HepG2 (cell line): ENCODE results near the gene OGFOD3. TPM values are rescaled to one million over a fixed set of nuclear protein-coding genes. Genes with fewer than 3 reads are reported as not detected.
A peak's percentile ranks its signal among the peaks of the same experiment; 100 is the strongest.

ENCODE experiments used
- ATAC-seq: fragments of 200-7000 bp; cut with Tn5 transposase; 3 replicates; pipeline ENCODE4 v1.9.1; 2020; ENCODE audit warnings: mild to moderate bottlenecking, moderate library complexity
- BruUV-seq: library from RNA; stranded (reverse); fragments of 400-500 nt; replicated peaks from 2 replicates; lab custom pipeline; 2021; lab: Mats Ljungman, UMichigan
- CTCF ChIA-PET: fragments of 300-600 bp; formaldehyde crosslinking; extraction: SDS; loops from one replicate; lab custom pipeline; 2021; ENCODE audit warnings: low total read pairs, inconsistent platforms, low intra/inter-chr PET ratio; lab: Yijun Ruan, JAX
- POLR2A ChIA-PET: fragments of 350-600 bp; sonication (Branson Sonifier 250); formaldehyde crosslinking; loops from one replicate; lab custom pipeline; 2020; ENCODE audit warnings: antibody characterized with exemption, inconsistent platforms; lab: Yijun Ruan, JAX
- DNase-seq: peaks from one replicate; pipeline ENCODE4 v3.0.0-alpha.2; 2015; ENCODE audit warnings: low spot score
- FAIRE-seq: peaks from 3 replicates; lab custom pipeline; 2011; peaks lifted over from hg19 to GRCh38; lab: Jason Lieb, UNC
- H2AFZ ChIP-seq: one replicate; pipeline ENCODE4 v1.6.1; 2011; ENCODE audit warnings: low read length, inconsistent platforms
- H3K27ac ChIP-seq: fragments of 300-600 bp; 3 replicates; pipeline ENCODE4 v1.8.0; 2011; ENCODE audit warnings: mixed run types, mild to moderate bottlenecking, mixed read lengths, low read length, inconsistent platforms; ENCODE audit not compliant: insufficient read depth; ENCODE audit errors: extremely low read length
- H3K27me3 ChIP-seq, 2 experiments: fragments of 200-600 bp in 1 of 2; 2 replicates in 1 of 2; 3 replicates in 1 of 2; pipeline versions ENCODE4 v1.6.0 to v1.8.0; 2011; ENCODE audit warnings: low read length in 2 of 2, mild to moderate bottlenecking in 2 of 2, moderate library complexity in 2 of 2, inconsistent platforms in 1 of 2; ENCODE audit not compliant: insufficient read depth in 2 of 2, control insufficient read depth in 1 of 2
- H3K36me3 ChIP-seq, 2 experiments: fragments of 200-600 bp in 1 of 2; replicated peaks in 1 of 2; 2 replicates in 1 of 2; 3 replicates in 1 of 2; pipeline versions ENCODE4 v1.5.1 to v1.8.0; 2011; ENCODE audit warnings: low read length in 2 of 2, inconsistent platforms in 1 of 2; ENCODE audit not compliant: insufficient read depth in 2 of 2, control insufficient read depth in 1 of 2
- H3K4me1 ChIP-seq: 2 replicates; pipeline ENCODE4 v1.5.1; 2012; ENCODE audit warnings: low read length, inconsistent platforms; ENCODE audit not compliant: insufficient read depth
- H3K4me2 ChIP-seq: 2 replicates; pipeline ENCODE4 v1.6.0; 2011; ENCODE audit warnings: low read depth, low read length, inconsistent platforms
- H3K4me3 ChIP-seq, 3 experiments: fragments of 200-600 bp in 1 of 3; sonication (generic), shearing (Covaris generic) in 1 of 3; replicated peaks in 1 of 3; 2 replicates each; pipeline ENCODE4 v1.5.1; 2011 to 2016; ENCODE audit warnings: low read length in 3 of 3, inconsistent platforms in 2 of 3, low read depth in 2 of 3, mild to moderate bottlenecking in 2 of 3, control low read depth in 1 of 3, mixed read lengths in 1 of 3; ENCODE audit not compliant: insufficient read depth in 1 of 3
- H3K79me2 ChIP-seq: one replicate; pipeline ENCODE4 v1.6.1; 2011; ENCODE audit warnings: low read length, inconsistent platforms; ENCODE audit not compliant: insufficient read depth
- H3K9ac ChIP-seq: 2 replicates; pipeline ENCODE4 v1.6.0; 2011; ENCODE audit warnings: mild to moderate bottlenecking, low read depth, low read length, inconsistent platforms; ENCODE audit not compliant: insufficient read depth
- H3K9me3 ChIP-seq: 2 replicates; pipeline ENCODE4 v1.5.1; 2012; ENCODE audit warnings: mild to moderate bottlenecking, low read length
- H4K20me1 ChIP-seq: 2 replicates; pipeline ENCODE4 v1.6.0; 2011; ENCODE audit warnings: inconsistent platforms, mild to moderate bottlenecking, low read length, moderate library complexity; ENCODE audit not compliant: insufficient read depth
- KDM4B ChIP-seq: sonication (generic); formaldehyde crosslinking; IDR thresholded peaks from 2 replicates; pipeline ENCODE4 v1.4.0; 2020; ENCODE audit warnings: missing genetic modification reagents
- KLF11 ChIP-seq: IDR thresholded peaks from 2 replicates; pipeline ENCODE4 v1.6.1; 2016; ENCODE audit warnings: missing compliant biosample characterization
- WGBS: methylation state at CpG from one replicate; pipeline ENCODE4 v1.1.6; 2017; ENCODE audit warnings: low lambda C conversion rate; 5-methylcytosine and 5-hydroxymethylcytosine counted together
- in situ Hi-C: cut with HindIII; loops from 2 replicates; pipeline ENCODE4 v1.10.0; 2017; ENCODE audit warnings: low pct_unique_long_range_greater_than_20kb; ENCODE audit not compliant: extremely low pct_ligation_motif_present
- intact Hi-C: fragments of 100-400 bp; cut with micrococcal nuclease; formaldehyde crosslinking; loops from one replicate; pipeline ENCODE4 v1.10.0; 2022; ENCODE audit not compliant: unreplicated experiment
- polyA plus RNA-seq, 8 experiments: library from polyadenylated mRNA; depleted of rRNA in 3 of 8; stranded (reverse) in 7 of 8; unstranded in 1 of 8; fragments of >200 nt; fragmentation: Illumina TruSeq in 4 of 8; extraction: Trizol in 4 of 8; gene quantifications; 2 replicates each; pipeline versions ENCODE4 v1.2.1 to v1.2.3, GENCODE V29; 2011 to 2016; ENCODE audit warnings: low read depth in 4 of 8, missing spikeins in 1 of 8, mixed read lengths in 1 of 8; ENCODE audit not compliant: insufficient read depth in 1 of 8
- total RNA-seq, 5 experiments: library from RNA; depleted of rRNA; stranded (reverse); fragments of >200 nt; fragmentation: Illumina TruSeq; extraction: Trizol; gene quantifications; 2 replicates each; pipeline ENCODE4 v1.2.3, GENCODE V29; 2016; ENCODE audit warnings: low read depth in 1 of 5
- TF ChIP-seq, protein P1 (sequence below): sonication (generic); formaldehyde crosslinking; IDR thresholded peaks from 2 replicates; pipeline ENCODE4 v1.8.0; 2022; ENCODE audit warnings: low read depth, missing genetic modification reagents
- TF ChIP-seq, protein P2 (sequence below): sonication (generic); formaldehyde crosslinking; IDR thresholded peaks from 2 replicates; pipeline ENCODE4 v1.9.0; 2021; ENCODE audit warnings: missing genetic modification reagents, borderline replicate concordance
- TF ChIP-seq, protein P3 (sequence below): sonication (generic); formaldehyde crosslinking; IDR thresholded peaks from 2 replicates; pipeline ENCODE4 v1.5.0; 2020; ENCODE audit warnings: mild to moderate bottlenecking, missing genetic modification reagents
- TF ChIP-seq, protein P4 (sequence below): sonication (generic); formaldehyde crosslinking; IDR thresholded peaks from 2 replicates; pipeline ENCODE4 v1.8.1; 2022; ENCODE audit warnings: low read depth, mild to moderate bottlenecking, missing genetic modification reagents
- TF ChIP-seq, protein P5 (sequence below): sonication (generic); formaldehyde crosslinking; IDR thresholded peaks from 2 replicates; pipeline ENCODE4 v1.4.0; 2020; ENCODE audit warnings: mild to moderate bottlenecking, missing genetic modification reagents

Gene OGFOD3
- total and polyA plus RNA-seq, 2 of the 13 experiments (the other 11 are each of a cell fraction or from before 2014, with no cell fraction given) = 40.0 to 42.1 TPM

DNA sequence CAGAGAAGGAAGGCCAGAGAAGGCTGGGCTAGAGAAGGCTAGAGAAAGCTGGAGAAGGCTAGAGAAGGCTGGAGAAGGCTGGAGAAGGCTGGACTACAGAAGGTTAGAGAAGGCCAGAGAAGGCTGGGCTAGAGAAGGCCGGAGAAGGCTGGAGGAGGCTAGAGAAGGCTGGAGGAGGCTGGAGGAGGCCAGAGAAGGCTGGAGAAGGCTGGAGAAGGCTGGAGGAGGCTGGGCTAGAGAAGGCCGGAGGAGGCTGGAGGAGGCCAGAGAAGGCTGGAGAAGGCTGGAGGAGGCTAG lies 6.4 kb upstream of the OGFOD3 start:
- Histone ChIP-seq H4K20me1 (no peaks in the 10 kb centered on the region; the same call in 1 of the 2 replicates), H2AFZ (no peak overlapping the region), H3K4me3 (no peak overlapping the region), H3K4me1 (peaks cover 6% of the 10 kb centered on the region), H3K36me3 (peaks cover 2 to 19% of the 10 kb centered on the region in 2 experiments; a peak in 3 of 5 replicates), H3K79me2 (no peaks in the 10 kb centered on the region), H3K27me3 (no peaks in the 10 kb centered on the region), H3K9ac (no peak overlapping the region), H3K27ac (no peak overlapping the region), H3K9me3 (peaks cover 9% of the 10 kb centered on the region), H3K4me2 (no peak overlapping the region)
- ChIA-PET POLR2A (interaction anchor here (0.8 kb wide), 1 partner anchor 26 kb away, joined by 4 read pairs; no protein-coding TSS in a partner anchor), CTCF (interaction anchor here (2.3 kb wide), 1 partner anchor 73 kb away, joined by 17 read pairs; no protein-coding TSS in a partner anchor)
- no TSS peak for BruUV-seq
- WGBS = 95% methylated on average over 2 of the region's 2 CpGs
- in situ Hi-C loops (no loop called here), intact Hi-C loops (loop anchor here (2.0 kb wide), 1 partner anchor 72 kb away; no protein-coding TSS in a partner anchor)
- FAIRE-seq (no peak), ATAC-seq (no peak), DNase-seq (no peak)
- TF ChIP-seq KLF11 (CRISPR knock-in tag) = no peak
- TF ChIP-seq, protein P1, sequence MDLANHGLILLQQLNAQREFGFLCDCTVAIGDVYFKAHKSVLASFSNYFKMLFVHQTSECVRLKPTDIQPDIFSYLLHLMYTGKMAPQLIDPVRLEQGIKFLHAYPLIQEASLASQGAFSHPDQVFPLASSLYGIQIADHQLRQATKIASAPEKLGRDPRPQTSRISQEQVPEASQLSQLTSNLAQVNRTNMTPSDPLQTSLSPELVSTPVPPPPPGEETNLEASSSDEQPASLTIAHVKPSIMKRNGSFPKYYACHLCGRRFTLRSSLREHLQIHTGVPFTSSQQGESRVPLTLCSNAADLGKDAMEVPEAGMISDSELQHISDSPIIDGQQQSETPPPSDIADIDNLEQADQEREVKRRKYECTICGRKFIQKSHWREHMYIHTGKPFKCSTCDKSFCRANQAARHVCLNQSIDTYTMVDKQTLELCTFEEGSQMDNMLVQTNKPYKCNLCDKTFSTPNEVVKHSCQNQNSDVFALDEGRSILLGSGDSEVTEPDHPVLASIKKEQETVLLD (CRISPR knock-in tag) = no peak
- TF ChIP-seq, protein P2, sequence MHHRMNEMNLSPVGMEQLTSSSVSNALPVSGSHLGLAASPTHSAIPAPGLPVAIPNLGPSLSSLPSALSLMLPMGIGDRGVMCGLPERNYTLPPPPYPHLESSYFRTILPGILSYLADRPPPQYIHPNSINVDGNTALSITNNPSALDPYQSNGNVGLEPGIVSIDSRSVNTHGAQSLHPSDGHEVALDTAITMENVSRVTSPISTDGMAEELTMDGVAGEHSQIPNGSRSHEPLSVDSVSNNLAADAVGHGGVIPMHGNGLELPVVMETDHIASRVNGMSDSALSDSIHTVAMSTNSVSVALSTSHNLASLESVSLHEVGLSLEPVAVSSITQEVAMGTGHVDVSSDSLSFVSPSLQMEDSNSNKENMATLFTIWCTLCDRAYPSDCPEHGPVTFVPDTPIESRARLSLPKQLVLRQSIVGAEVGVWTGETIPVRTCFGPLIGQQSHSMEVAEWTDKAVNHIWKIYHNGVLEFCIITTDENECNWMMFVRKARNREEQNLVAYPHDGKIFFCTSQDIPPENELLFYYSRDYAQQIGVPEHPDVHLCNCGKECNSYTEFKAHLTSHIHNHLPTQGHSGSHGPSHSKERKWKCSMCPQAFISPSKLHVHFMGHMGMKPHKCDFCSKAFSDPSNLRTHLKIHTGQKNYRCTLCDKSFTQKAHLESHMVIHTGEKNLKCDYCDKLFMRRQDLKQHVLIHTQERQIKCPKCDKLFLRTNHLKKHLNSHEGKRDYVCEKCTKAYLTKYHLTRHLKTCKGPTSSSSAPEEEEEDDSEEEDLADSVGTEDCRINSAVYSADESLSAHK = no peak
- TF ChIP-seq, protein P3, sequence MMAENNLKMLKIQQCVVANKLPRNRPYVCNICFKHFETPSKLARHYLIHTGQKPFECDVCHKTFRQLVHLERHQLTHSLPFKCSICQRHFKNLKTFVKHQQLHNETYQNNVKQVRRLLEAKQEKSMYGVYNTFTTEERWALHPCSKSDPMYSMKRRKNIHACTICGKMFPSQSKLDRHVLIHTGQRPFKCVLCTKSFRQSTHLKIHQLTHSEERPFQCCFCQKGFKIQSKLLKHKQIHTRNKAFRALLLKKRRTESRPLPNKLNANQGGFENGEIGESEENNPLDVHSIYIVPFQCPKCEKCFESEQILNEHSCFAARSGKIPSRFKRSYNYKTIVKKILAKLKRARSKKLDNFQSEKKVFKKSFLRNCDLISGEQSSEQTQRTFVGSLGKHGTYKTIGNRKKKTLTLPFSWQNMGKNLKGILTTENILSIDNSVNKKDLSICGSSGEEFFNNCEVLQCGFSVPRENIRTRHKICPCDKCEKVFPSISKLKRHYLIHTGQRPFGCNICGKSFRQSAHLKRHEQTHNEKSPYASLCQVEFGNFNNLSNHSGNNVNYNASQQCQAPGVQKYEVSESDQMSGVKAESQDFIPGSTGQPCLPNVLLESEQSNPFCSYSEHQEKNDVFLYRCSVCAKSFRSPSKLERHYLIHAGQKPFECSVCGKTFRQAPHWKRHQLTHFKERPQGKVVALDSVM (CRISPR knock-in tag) = 0 out of 2 replicates have a peak, but pooled peaks have one; percentile 68
- no peak for TF ChIP-seq KDM4B
- TF ChIP-seq, protein P4, sequence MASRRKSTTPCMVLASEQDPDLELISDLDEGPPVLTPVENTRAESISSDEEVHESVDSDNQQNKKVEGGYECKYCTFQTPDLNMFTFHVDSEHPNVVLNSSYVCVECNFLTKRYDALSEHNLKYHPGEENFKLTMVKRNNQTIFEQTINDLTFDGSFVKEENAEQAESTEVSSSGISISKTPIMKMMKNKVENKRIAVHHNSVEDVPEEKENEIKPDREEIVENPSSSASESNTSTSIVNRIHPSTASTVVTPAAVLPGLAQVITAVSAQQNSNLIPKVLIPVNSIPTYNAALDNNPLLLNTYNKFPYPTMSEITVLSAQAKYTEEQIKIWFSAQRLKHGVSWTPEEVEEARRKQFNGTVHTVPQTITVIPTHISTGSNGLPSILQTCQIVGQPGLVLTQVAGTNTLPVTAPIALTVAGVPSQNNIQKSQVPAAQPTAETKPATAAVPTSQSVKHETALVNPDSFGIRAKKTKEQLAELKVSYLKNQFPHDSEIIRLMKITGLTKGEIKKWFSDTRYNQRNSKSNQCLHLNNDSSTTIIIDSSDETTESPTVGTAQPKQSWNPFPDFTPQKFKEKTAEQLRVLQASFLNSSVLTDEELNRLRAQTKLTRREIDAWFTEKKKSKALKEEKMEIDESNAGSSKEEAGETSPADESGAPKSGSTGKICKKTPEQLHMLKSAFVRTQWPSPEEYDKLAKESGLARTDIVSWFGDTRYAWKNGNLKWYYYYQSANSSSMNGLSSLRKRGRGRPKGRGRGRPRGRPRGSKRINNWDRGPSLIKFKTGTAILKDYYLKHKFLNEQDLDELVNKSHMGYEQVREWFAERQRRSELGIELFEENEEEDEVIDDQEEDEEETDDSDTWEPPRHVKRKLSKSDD (CRISPR knock-in tag) = no peak
- TF ChIP-seq, protein P5, sequence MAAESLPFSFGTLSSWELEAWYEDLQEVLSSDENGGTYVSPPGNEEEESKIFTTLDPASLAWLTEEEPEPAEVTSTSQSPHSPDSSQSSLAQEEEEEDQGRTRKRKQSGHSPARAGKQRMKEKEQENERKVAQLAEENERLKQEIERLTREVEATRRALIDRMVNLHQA = no peak
